ENCODE data around the gene ZNF33A.
"Not testable (repeated sequence)": the region's sequence is repeated elsewhere in the genome, so short reads cannot be mapped to it uniquely, and the experiment has no call there.

ZNF33A gene

GRCh38 chr10:38050212-38050611 lies 39.7 kb downstream of the ZNF33A start:
- TF ChIP-seq CTCF (IDR thresholded peaks at IDR 0.05; ENCODE audit: low read depth, low read length, poor library complexity, severe bottlenecking) (no peak), EZH2phosphoT487 (IDR thresholded peaks at IDR 0.05; ENCODE audit: borderline replicate concordance, low read length) (no peak)
- no peaks in the 10 kb centered on the region for H3F3A ChIP-seq (ENCODE audit: control insufficient read depth, insufficient read depth)
- no peaks in the 10 kb centered on the region for H3K27me3 ChIP-seq (ENCODE audit: control insufficient read depth, low read length)
- no peaks in the 10 kb centered on the region for H4K20me1 ChIP-seq (ENCODE audit: control insufficient read depth, insufficient read depth, low read depth, low read length)
- H3K36me3 ChIP-seq (ENCODE audit: control insufficient read depth, low read length), result peaks cover 77% of the 10 kb centered on the region
- H3K27ac ChIP-seq (ENCODE audit: low read depth, low read length), result no peak overlapping the region
- 0 out of 2 replicates have a peak, but pooled peaks cover 3% of the 10 kb centered on the region for H3K4me1 ChIP-seq (ENCODE audit: control insufficient read depth, low read length)
- H3K79me2 ChIP-seq (ENCODE audit: control insufficient read depth, low read length), result no peaks in the 10 kb centered on the region
- no peak overlapping the region for H3K4me3 ChIP-seq (ENCODE audit: low read length)
- H3K9me2 ChIP-seq (replicated peaks; ENCODE audit: control insufficient read depth, low read length), result no peaks in the 10 kb centered on the region
- H3K4me2 ChIP-seq (ENCODE audit: low read length), result no peak overlapping the region
- H3K9me3 ChIP-seq (ENCODE audit: control insufficient read depth, insufficient read depth, low read length), result peaks cover 26% of the 10 kb centered on the region

GRCh38 chr10:38054361-38054797 lies 43.9 kb downstream of the ZNF33A start:
- Histone ChIP-seq H3K27ac (ENCODE audit: low read depth, low read length) (no peak overlapping the region), H3K79me2 (ENCODE audit: control insufficient read depth, low read length) (no peaks in the 10 kb centered on the region), H3F3A (ENCODE audit: control insufficient read depth, insufficient read depth) (no peaks in the 10 kb centered on the region), H3K36me3 (ENCODE audit: control insufficient read depth, low read length) (peaks cover 74% of the 10 kb centered on the region), H3K4me1 (ENCODE audit: control insufficient read depth, low read length) (0 out of 2 replicates have a peak, but pooled peaks cover 3% of the 10 kb centered on the region), H4K20me1 (ENCODE audit: control insufficient read depth, insufficient read depth, low read depth, low read length) (no peaks in the 10 kb centered on the region), H3K4me3 (ENCODE audit: low read length) (no peak overlapping the region), H3K27me3 (ENCODE audit: control insufficient read depth, low read length) (no peaks in the 10 kb centered on the region), H3K9me2 (replicated peaks; ENCODE audit: control insufficient read depth, low read length) (no peaks in the 10 kb centered on the region), H3K4me2 (ENCODE audit: low read length) (no peak overlapping the region), H3K9me3 (ENCODE audit: control insufficient read depth, insufficient read depth, low read length) (peaks cover 43% of the 10 kb centered on the region)
- TF ChIP-seq EZH2phosphoT487 (IDR thresholded peaks at IDR 0.05; ENCODE audit: borderline replicate concordance, low read length) (no peak), CTCF (IDR thresholded peaks at IDR 0.05; ENCODE audit: low read depth, low read length, poor library complexity, severe bottlenecking) (no peak)

- not testable (repeated sequence) for H3F3A ChIP-seq (ENCODE audit: control insufficient read depth, insufficient read depth); H3K9me2 ChIP-seq (replicated peaks; ENCODE audit: control insufficient read depth, low read length); H3K4me2 ChIP-seq (ENCODE audit: low read length); H3K27ac ChIP-seq (ENCODE audit: low read depth, low read length); H3K79me2 ChIP-seq (ENCODE audit: control insufficient read depth, low read length); H3K4me1 ChIP-seq (ENCODE audit: control insufficient read depth, low read length); H4K20me1 ChIP-seq (ENCODE audit: control insufficient read depth, insufficient read depth, low read depth, low read length); H3K27me3 ChIP-seq (ENCODE audit: control insufficient read depth, low read length); H3K4me3 ChIP-seq (ENCODE audit: low read length)
- Histone ChIP-seq H3K36me3 (ENCODE audit: control insufficient read depth, low read length) (peaks cover 74% of the 10 kb centered on the region), H3K9me3 (ENCODE audit: control insufficient read depth, insufficient read depth, low read length) (peaks cover 43% of the 10 kb centered on the region)
Observed at GRCh38 chr10:38055274-38055894, 44.9 kb downstream of the ZNF33A start.

GRCh38 chr10:38069663-38070062 lies 59.2 kb downstream of the ZNF33A start:
- not testable (repeated sequence) for H3K9me3 ChIP-seq (ENCODE audit: control insufficient read depth, insufficient read depth, low read length); H3K4me1 ChIP-seq (ENCODE audit: control insufficient read depth, low read length); H3K27me3 ChIP-seq (ENCODE audit: control insufficient read depth, low read length); H3K9me2 ChIP-seq (replicated peaks; ENCODE audit: control insufficient read depth, low read length); H3F3A ChIP-seq (ENCODE audit: control insufficient read depth, insufficient read depth); H3K36me3 ChIP-seq (ENCODE audit: control insufficient read depth, low read length); H3K4me2 ChIP-seq (ENCODE audit: low read length); H3K79me2 ChIP-seq (ENCODE audit: control insufficient read depth, low read length); H3K27ac ChIP-seq (ENCODE audit: low read depth, low read length); H3K4me3 ChIP-seq (ENCODE audit: low read length); H4K20me1 ChIP-seq (ENCODE audit: control insufficient read depth, insufficient read depth, low read depth, low read length)

All from DOHH2 (cell line).